HCT116 (cell line): Measurements from ENCODE around the gene TRIM9. TPM values are rescaled to one million over a fixed set of nuclear protein-coding genes. Genes with fewer than 3 reads are reported as not detected.

ENCODE experiments used
- ATAC-seq: fragments of 200-7000 bp; cut with Tn5 transposase; 2 replicates; pipeline ENCODE4 v1.9.1; 2020; ENCODE audit warnings: mild to moderate bottlenecking, moderate library complexity
- BruUV-seq: library from RNA; stranded (reverse); fragments of 400-500 nt; replicated peaks from 2 replicates; lab custom pipeline; 2021; lab: Mats Ljungman, UMichigan
- CTCF ChIA-PET: fragments of 300-600 bp; sonication (Branson Sonifier 250); formaldehyde crosslinking; loops from one replicate; lab custom pipeline; 2021; ENCODE audit warnings: antibody characterized with exemption; lab: Charles Lee
- POLR2A ChIA-PET: fragments of 300-600, 350-600 bp; sonication (Branson Sonifier 250); formaldehyde crosslinking; loops from one replicate; lab custom pipeline; 2021; ENCODE audit warnings: antibody characterized with exemption; lab: Charles Lee
- RAD21 ChIA-PET, 2 experiments: fragments of 300-600 bp; sonication (Branson Sonifier 250); formaldehyde crosslinking; loops; one replicate each; lab custom pipeline; 2023; ENCODE audit warnings: low total read pairs in 2 of 2; ENCODE audit not compliant: uncharacterized antibody in 2 of 2, unreplicated experiment in 2 of 2, low non-redundant PET in 1 of 2; lab: Charles Lee
- DNase-seq: peaks from one replicate; pipeline ENCODE4 v3.0.0-alpha.2; 2010; ENCODE audit warnings: low read depth, low spot score
- H2AFZ ChIP-seq: fragments of 200-600 bp; shearing (Covaris generic), sonication (generic); 2 replicates; pipeline ENCODE4 v1.6.1; 2017; ENCODE audit warnings: low read depth, mixed run types, mixed read lengths, antibody characterized with exemption, low read length; ENCODE audit not compliant: poor library complexity, severe bottlenecking
- H3K27ac ChIP-seq: 2 replicates; pipeline ENCODE4 v1.5.1; 2012; ENCODE audit warnings: low read depth, low read length
- H3K27me3 ChIP-seq: fragments of 200-600 bp; sonication (generic); 2 replicates; pipeline ENCODE4 v1.6.1; 2016; ENCODE audit warnings: mixed run types, low read length, mixed read lengths; ENCODE audit not compliant: insufficient read depth
- H3K36me3 ChIP-seq, 2 experiments: fragments of 200-500 bp in 1 of 2; fragments of 200-600 bp in 1 of 2; sonication (Bioruptor generic) in 1 of 2; sonication (generic) in 1 of 2; 2 replicates each; pipeline versions ENCODE4 v1.5.1 to v1.6.1; 2014 to 2016; ENCODE audit warnings: low read length in 2 of 2, inconsistent platforms in 1 of 2, mixed read lengths in 1 of 2, mixed run types in 1 of 2; ENCODE audit not compliant: insufficient read depth in 2 of 2, control insufficient read depth in 1 of 2
- H3K4me1 ChIP-seq, 2 experiments: fragments of 200-600 bp in 1 of 2; sonication (generic) in 1 of 2; 2 replicates each; pipeline versions ENCODE4 v1.5.1 to v1.6.1; 2012 to 2017; ENCODE audit warnings: low read length in 2 of 2, inconsistent platforms in 1 of 2, mild to moderate bottlenecking in 1 of 2, mixed read lengths in 1 of 2, mixed run types in 1 of 2, moderate library complexity in 1 of 2; ENCODE audit not compliant: insufficient read depth in 2 of 2, control insufficient read depth in 1 of 2
- H3K4me2 ChIP-seq: fragments of 200-600 bp; sonication (generic); 2 replicates; pipeline ENCODE4 v1.6.1; 2017; ENCODE audit warnings: mixed run types, low read length, mixed read lengths
- H3K4me3 ChIP-seq, 2 experiments: fragments of 200-600 bp in 1 of 2; sonication (generic) in 1 of 2; replicated peaks in 1 of 2; 2 replicates each; pipeline ENCODE4 v1.5.1; 2011 to 2016; ENCODE audit warnings: low read length in 2 of 2, control low read depth in 1 of 2, low read depth in 1 of 2, mild to moderate bottlenecking in 1 of 2, mixed read lengths in 1 of 2, mixed run types in 1 of 2
- H3K79me2 ChIP-seq: fragments of 200-600 bp; sonication (generic); 2 replicates; pipeline ENCODE4 v1.6.1; 2017; ENCODE audit warnings: mild to moderate bottlenecking, mixed run types, low read length, moderate library complexity, mixed read lengths; ENCODE audit not compliant: insufficient read depth
- H3K9ac ChIP-seq: fragments of 200-600 bp; sonication (generic); 2 replicates; pipeline ENCODE4 v1.6.1; 2016; ENCODE audit warnings: low read length, mixed read lengths
- H3K9me2 ChIP-seq: fragments of 200-600 bp; sonication (generic), shearing (Covaris generic); 2 replicates; pipeline ENCODE4 v1.6.1; 2017; ENCODE audit warnings: mixed run types, mild to moderate bottlenecking, moderate library complexity; ENCODE audit not compliant: insufficient read depth
- H3K9me3 ChIP-seq, 2 experiments: fragments of 200-500 bp in 1 of 2; fragments of 200-600 bp in 1 of 2; sonication (Bioruptor generic) in 1 of 2; sonication (generic) in 1 of 2; 2 replicates each; pipeline ENCODE4 v1.6.1; 2014 to 2017; ENCODE audit warnings: low read length in 2 of 2, mixed read lengths in 2 of 2, inconsistent platforms in 1 of 2, low read depth in 1 of 2, mild to moderate bottlenecking in 1 of 2, mixed run types in 1 of 2, moderate library complexity in 1 of 2; ENCODE audit not compliant: control insufficient read depth in 1 of 2, insufficient read depth in 1 of 2
- H4K20me1 ChIP-seq: fragments of 200-600 bp; sonication (generic), shearing (Covaris generic); 2 replicates; pipeline ENCODE4 v1.6.1; 2017; ENCODE audit warnings: mixed run types, mild to moderate bottlenecking, moderate library complexity; ENCODE audit not compliant: insufficient read depth
- CTCF ChIP-seq, 3 experiments: fragments of 200-600 bp in 1 of 3; sonication (generic) in 1 of 3; IDR thresholded peaks in 2 of 3; conservative IDR thresholded peaks in 1 of 3; 2 replicates each; pipeline ENCODE4 v1.5.1; 2012 to 2017; ENCODE audit warnings: low read depth in 2 of 3, low read length in 2 of 3, antibody characterized with exemption in 1 of 3, borderline replicate concordance in 1 of 3, control low read depth in 1 of 3, mild to moderate bottlenecking in 1 of 3, mixed read lengths in 1 of 3, mixed run types in 1 of 3, moderate library complexity in 1 of 3; ENCODE audit not compliant: insufficient read depth in 1 of 3
- EZH2 ChIP-seq: fragments of 200-600 bp; sonication (generic); IDR thresholded peaks from 2 replicates; pipeline ENCODE4 v1.6.1; 2017; ENCODE audit warnings: antibody characterized with exemption, mixed run types
- JUND ChIP-seq: IDR thresholded peaks from 2 replicates; pipeline ENCODE4 v1.6.1; 2012
- MAX ChIP-seq: IDR thresholded peaks from 2 replicates; pipeline ENCODE4 v1.6.1; 2012
- POLR2AphosphoS5 ChIP-seq: IDR thresholded peaks from 2 replicates; pipeline ENCODE4 v1.6.1; 2011; ENCODE audit warnings: mild to moderate bottlenecking, low read depth, low read length, moderate library complexity
- REST ChIP-seq: IDR thresholded peaks from 2 replicates; pipeline ENCODE4 v1.6.1; 2012; ENCODE audit warnings: low read depth
- SIN3A ChIP-seq: IDR thresholded peaks from 2 replicates; pipeline ENCODE4 v1.6.1; 2012; ENCODE audit warnings: low read depth
- TCF7L2 ChIP-seq: IDR thresholded peaks from 2 replicates; pipeline ENCODE4 v1.7.0; 2011; ENCODE audit warnings: borderline replicate concordance, inconsistent platforms; ENCODE audit not compliant: insufficient read depth, insufficient read length; ENCODE audit errors: extremely low read depth
- ZFX ChIP-seq: fragments of 450-650 bp; IDR thresholded peaks from 2 replicates; pipeline ENCODE4 v1.6.1; 2017
- intact Hi-C: fragments of 100-400 bp; cut with micrococcal nuclease; formaldehyde crosslinking; loops from 2 replicates; pipeline ENCODE4 v1.10.0; 2022
- total RNA-seq: library from RNA; stranded (reverse); gene quantifications from one replicate; pipeline ENCODE4 v1.2.1, GENCODE V29; 2021; ENCODE audit not compliant: unreplicated experiment

TRIM9 gene
- total RNA-seq, 1 experiment from 2014 or later: 4.6 TPM

- RAD21 ChIA-PET: no interaction called here
- Histone ChIP-seq H3K27ac (no peak overlapping the region), H3K9ac (no peak overlapping the region), H3K9me2 (no peaks in the 10 kb centered on the region), H3K27me3 (no peaks in the 10 kb centered on the region), H3K79me2 (no peaks in the 10 kb centered on the region), H3K4me2 (no peak overlapping the region), H2AFZ (no peak overlapping the region), H4K20me1 (no peaks in the 10 kb centered on the region), H3K4me1 (no peaks in the 10 kb centered on the region), H3K36me3 (no peaks in the 10 kb centered on the region), H3K4me3 (no peak overlapping the region), H3K9me3 (no peaks in the 10 kb centered on the region)
- POLR2A ChIA-PET: interaction anchor here (1.1 kb wide), 1 partner anchor 29 kb away, joined by 3 read pairs; the partner anchor contains the start of gene TRIM9
- BruUV-seq: no TSS peak
- no peak for DNase-seq
- ATAC-seq: no peak
- CTCF ChIA-PET: no interaction called here
- intact Hi-C loops: no loop called here
- TF ChIP-seq REST: no peak
- no peak for TF ChIP-seq MAX
- TF ChIP-seq JUND: no peak
- no peak for TF ChIP-seq EZH2
- TF ChIP-seq CTCF (IDR thresholded peaks at IDR 0.05 in 2 of 3, conservative IDR thresholded peaks at IDR 0.05 in 1 of 3; ENCODE audit: borderline replicate concordance in 1 of 3, insufficient read depth in 1 of 3, low read depth in 2 of 3, low read length in 2 of 3): no peak
- TF ChIP-seq ZFX: no peak
- TF ChIP-seq TCF7L2: no peak
- TF ChIP-seq SIN3A: no peak
- no peak for TF ChIP-seq POLR2AphosphoS5
Observed at GRCh38 chr14:51066576-51066975, 28.3 kb downstream of the TRIM9 start.
